Sigmoid colon (tissue), 7 donors: ENCODE data around the gene XYLT1. TPM values are rescaled to one million over a fixed set of nuclear protein-coding genes. Genes with fewer than 3 reads are reported as not detected.

Experiments used
- DNase-seq: peaks from one replicate; pipeline ENCODE4 v3.0.0-alpha.2; 2019
- H3K27ac ChIP-seq, 4 donors: fragments of 200-600 bp; sonication (generic); one replicate each; pipeline ENCODE4 v1.5.1; 2016 to 2019; ENCODE audit warnings: mild to moderate bottlenecking in 1 of 4
- H3K27me3 ChIP-seq, 3 donors: fragments of 200-600 bp; sonication (generic); one replicate each; pipeline ENCODE4 v1.5.1; 2019; ENCODE audit warnings: mild to moderate bottlenecking in 1 of 3
- H3K36me3 ChIP-seq, 4 donors: fragments of 200-600 bp; sonication (generic); one replicate each; pipeline ENCODE4 v1.5.1; 2016 to 2019
- H3K4me1 ChIP-seq, 4 donors: fragments of 200-600 bp; sonication (generic); one replicate each; pipeline ENCODE4 v1.5.1; 2017 to 2019
- H3K4me3 ChIP-seq, 4 donors: fragments of 200-600 bp; sonication (generic); one replicate each; pipeline ENCODE4 v1.5.1; 2017 to 2019; ENCODE audit warnings: mild to moderate bottlenecking in 2 of 4, moderate library complexity in 1 of 4
- H3K9me3 ChIP-seq, 4 donors: fragments of 200-600 bp in 3 of 4; sonication (generic) in 3 of 4; one replicate each; pipeline versions ENCODE4 v1.5.1 to v1.6.1; 2013 to 2019
- EP300 ChIP-seq, 4 donors: sonication (generic); formaldehyde crosslinking; IDR thresholded peaks; one replicate each; pipeline ENCODE4 v1.6.1; 2017; ENCODE audit warnings: antibody characterized with exemption in 4 of 4
- POLR2A ChIP-seq, 2 donors: fragments of 450-650 bp; IDR thresholded peaks; one replicate each; pipeline ENCODE4 v1.6.1; 2016; ENCODE audit warnings: antibody characterized with exemption in 2 of 2, mild to moderate bottlenecking in 2 of 2, moderate library complexity in 2 of 2
- POLR2AphosphoS5 ChIP-seq, 4 donors: sonication (generic); formaldehyde crosslinking; IDR thresholded peaks; one replicate each; pipeline ENCODE4 v1.6.1; 2017; ENCODE audit warnings: antibody characterized with exemption in 4 of 4
- WGBS, 2 donors: extraction: QIAGEN DNeasy Blood & Tissue Kit; methylation state at CpG; one replicate each; pipeline ENCODE4 v1.1.7; 2013; 5-methylcytosine and 5-hydroxymethylcytosine counted together
- intact Hi-C: fragments of 100-400 bp; cut with DNase I; formaldehyde crosslinking; loops from one replicate; pipeline ENCODE4 v1.15.1; 2023
- polyA plus RNA-seq, 3 donors: library from polyadenylated mRNA; stranded (reverse); fragments of 200-250 nt; gene quantifications; one replicate each; pipeline ENCODE4 v1.2.3, GENCODE V29; 2013
- total RNA-seq, 4 donors: library from RNA; depleted of rRNA; stranded (reverse); fragments of >200 nt; gene quantifications; one replicate each; pipeline ENCODE4 v1.1.0, GENCODE V29; 2016
- TF ChIP-seq, protein P1 (sequence below), 4 experiments: fragments of 450-650 bp in 3 of 4; fragments of 200-600 bp in 1 of 4; IDR thresholded peaks; one replicate each; pipeline ENCODE4 v1.5.1; 2016 to 2019; ENCODE audit warnings: antibody characterized with exemption in 4 of 4, mild to moderate bottlenecking in 3 of 4, moderate library complexity in 2 of 4
- donor health status: healthy with polysubstance abuse.
- donor health status: Bipolar disorder and iron deficiency.
- donor health status: healthy.

XYLT1 gene
- total and polyA plus RNA-seq, 7 donors: 0.60 to 33.2 (median 23.0) TPM

DNA sequence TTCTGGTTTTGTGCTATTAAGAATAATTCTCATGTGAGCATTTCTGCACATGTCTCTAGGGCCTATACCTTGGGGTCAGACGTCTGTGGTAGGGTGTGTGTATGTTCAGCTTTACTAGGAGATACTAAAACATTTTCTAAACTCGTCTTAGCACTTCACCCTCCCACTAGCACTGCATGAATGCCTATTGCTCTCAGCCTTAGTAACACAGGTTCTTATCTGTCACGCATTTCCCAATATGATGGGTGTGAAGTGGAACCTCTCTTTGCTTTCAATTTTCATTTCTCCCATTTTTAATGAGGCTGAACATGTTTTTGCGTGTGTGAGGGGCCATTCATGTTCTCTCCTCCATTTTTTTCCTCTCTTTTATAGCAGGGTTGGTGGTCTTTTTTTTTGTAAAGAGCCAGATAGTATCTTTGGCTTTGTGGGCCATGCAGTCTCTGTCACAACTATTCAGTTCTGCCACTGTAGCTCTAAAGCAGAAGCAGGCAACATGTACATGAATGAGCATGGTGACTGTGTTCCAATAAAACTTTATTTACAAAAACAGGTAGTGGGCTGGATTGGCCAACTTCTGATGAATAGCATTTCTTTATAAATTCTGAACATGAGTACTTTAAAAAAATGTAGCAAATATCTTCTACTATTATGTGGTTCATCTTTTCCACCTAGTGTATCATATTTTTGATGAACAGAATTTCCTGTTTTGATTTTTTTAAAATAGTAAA lies 354.0 kb downstream of the XYLT1 start:
- Histone ChIP-seq H3K27me3 (no peaks in the 10 kb centered on the region), H3K36me3 (peaks cover 5 to 49% (median 11%) of the 10 kb centered on the region in 4 donors), H3K4me1 (no peaks in the 10 kb centered on the region), H3K4me3 (no peak overlapping the region), H3K9me3 (no peaks in the 10 kb centered on the region), H3K27ac (no peak overlapping the region)
- WGBS, 2 donors: 93 to 94% methylated on average over 4 of the region's 4 CpGs
- intact Hi-C loops: no loop called here
- TF ChIP-seq, protein P1, sequence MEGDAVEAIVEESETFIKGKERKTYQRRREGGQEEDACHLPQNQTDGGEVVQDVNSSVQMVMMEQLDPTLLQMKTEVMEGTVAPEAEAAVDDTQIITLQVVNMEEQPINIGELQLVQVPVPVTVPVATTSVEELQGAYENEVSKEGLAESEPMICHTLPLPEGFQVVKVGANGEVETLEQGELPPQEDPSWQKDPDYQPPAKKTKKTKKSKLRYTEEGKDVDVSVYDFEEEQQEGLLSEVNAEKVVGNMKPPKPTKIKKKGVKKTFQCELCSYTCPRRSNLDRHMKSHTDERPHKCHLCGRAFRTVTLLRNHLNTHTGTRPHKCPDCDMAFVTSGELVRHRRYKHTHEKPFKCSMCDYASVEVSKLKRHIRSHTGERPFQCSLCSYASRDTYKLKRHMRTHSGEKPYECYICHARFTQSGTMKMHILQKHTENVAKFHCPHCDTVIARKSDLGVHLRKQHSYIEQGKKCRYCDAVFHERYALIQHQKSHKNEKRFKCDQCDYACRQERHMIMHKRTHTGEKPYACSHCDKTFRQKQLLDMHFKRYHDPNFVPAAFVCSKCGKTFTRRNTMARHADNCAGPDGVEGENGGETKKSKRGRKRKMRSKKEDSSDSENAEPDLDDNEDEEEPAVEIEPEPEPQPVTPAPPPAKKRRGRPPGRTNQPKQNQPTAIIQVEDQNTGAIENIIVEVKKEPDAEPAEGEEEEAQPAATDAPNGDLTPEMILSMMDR (IDR thresholded peaks at IDR 0.05): no peak
- no peak for TF ChIP-seq POLR2A (IDR thresholded peaks at IDR 0.05)
- TF ChIP-seq POLR2AphosphoS5 (IDR thresholded peaks at IDR 0.05): no peak
- no peak for TF ChIP-seq EP300 (IDR thresholded peaks at IDR 0.05)
- no peak for DNase-seq

DNA sequence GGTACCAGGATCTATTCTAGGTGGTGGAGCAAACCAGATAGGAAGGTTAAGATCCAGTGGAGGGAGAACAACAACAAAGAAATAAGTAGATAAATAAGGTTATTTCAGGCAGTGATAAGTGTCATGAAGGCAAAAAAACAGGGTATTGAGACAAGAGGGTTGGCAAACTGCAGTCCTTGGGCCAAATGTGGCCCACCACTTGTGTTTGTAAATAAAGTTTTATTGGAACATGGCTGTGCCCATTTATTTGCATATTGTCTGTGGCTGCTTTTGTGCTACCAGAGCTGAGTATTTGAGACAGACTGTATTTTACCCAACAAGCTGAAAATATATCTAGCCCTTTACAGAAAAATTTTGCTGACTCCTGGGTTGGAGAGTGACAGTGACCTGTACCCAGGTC lies 361.3 kb downstream of the XYLT1 start:
- Histone ChIP-seq H3K4me3 (no peak overlapping the region), H3K27me3 (no peaks in the 10 kb centered on the region), H3K27ac (no peak overlapping the region), H3K9me3 (no peaks in the 10 kb centered on the region), H3K4me1 (no peaks in the 10 kb centered on the region), H3K36me3 (peaks cover 4 to 35% (median 13%) of the 10 kb centered on the region in 4 donors)
- DNase-seq: no peak
- no peak for TF ChIP-seq POLR2AphosphoS5 (IDR thresholded peaks at IDR 0.05)
- no peak for TF ChIP-seq EP300 (IDR thresholded peaks at IDR 0.05)
- TF ChIP-seq, protein P1 (IDR thresholded peaks at IDR 0.05): no peak
- TF ChIP-seq POLR2A (IDR thresholded peaks at IDR 0.05): no peak
- intact Hi-C loops: no loop called here

DNA sequence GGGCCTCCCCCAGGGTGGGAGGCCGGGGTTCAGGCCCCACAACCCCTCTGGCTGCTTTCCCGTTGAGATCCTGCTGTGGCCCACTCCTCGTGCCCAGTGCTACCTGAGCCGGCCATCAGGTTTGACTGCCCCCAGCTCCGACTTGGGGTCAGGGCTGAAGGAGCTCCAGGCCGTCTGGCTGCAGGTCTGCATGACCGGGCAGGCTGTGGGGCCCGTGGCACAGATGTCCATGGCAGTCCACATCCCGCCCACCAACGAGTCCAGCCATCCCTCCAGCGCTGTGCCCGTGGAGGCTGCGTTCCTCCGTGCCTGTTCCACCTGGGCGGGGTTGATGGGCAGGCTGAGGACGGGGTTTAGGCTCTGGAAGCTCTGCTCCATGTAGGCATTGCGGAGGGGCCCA lies 362.2 kb downstream of the XYLT1 start:
- no peak for DNase-seq
- Histone ChIP-seq H3K27me3 (no peaks in the 10 kb centered on the region), H3K4me3 (no peak overlapping the region), H3K36me3 (peaks cover 4 to 27% (median 10%) of the 10 kb centered on the region in 4 donors), H3K9me3 (no peaks in the 10 kb centered on the region), H3K27ac (no peak overlapping the region), H3K4me1 (no peaks in the 10 kb centered on the region)
- 93% methylated on average over 17 of the region's 17 CpGs for WGBS, 2 donors
- TF ChIP-seq POLR2A (IDR thresholded peaks at IDR 0.05): no peak
- no peak for TF ChIP-seq EP300 (IDR thresholded peaks at IDR 0.05)
- TF ChIP-seq POLR2AphosphoS5 (IDR thresholded peaks at IDR 0.05): no peak
- TF ChIP-seq, protein P1 (IDR thresholded peaks at IDR 0.05): no peak
- intact Hi-C loops: no loop called here

DNA sequence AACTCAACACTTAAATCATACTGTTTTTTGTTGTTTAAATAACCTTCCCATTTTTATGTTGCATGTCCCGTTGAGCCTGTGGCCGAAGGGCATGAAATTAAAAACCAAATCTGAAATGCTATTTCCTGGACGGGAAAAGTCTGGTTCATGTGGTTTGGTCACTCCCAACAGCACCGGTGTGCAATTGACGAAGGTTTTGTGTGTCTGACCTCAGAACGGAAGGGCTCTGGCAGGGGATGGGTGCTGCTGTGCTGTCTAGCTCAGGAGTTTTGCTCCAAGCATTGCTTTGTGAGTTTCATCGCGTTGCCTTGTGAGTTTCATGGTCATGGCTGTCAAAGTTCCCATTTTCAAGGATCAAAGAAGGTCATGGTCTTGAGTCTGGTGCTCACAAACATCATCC lies 363.3 kb downstream of the XYLT1 start:
- intact Hi-C loops: no loop called here
- 90 to 91% methylated on average over 8 of the region's 8 CpGs for WGBS, 2 donors
- Histone ChIP-seq H3K4me3 (no peak overlapping the region), H3K36me3 (peaks cover 4 to 23% (median 10%) of the 10 kb centered on the region in 4 donors), H3K9me3 (no peaks in the 10 kb centered on the region), H3K27me3 (no peaks in the 10 kb centered on the region), H3K27ac (no peak overlapping the region), H3K4me1 (no peaks in the 10 kb centered on the region)
- no peak for TF ChIP-seq EP300 (IDR thresholded peaks at IDR 0.05)
- TF ChIP-seq POLR2A (IDR thresholded peaks at IDR 0.05): no peak
- TF ChIP-seq, protein P1 (IDR thresholded peaks at IDR 0.05): no peak
- no peak for TF ChIP-seq POLR2AphosphoS5 (IDR thresholded peaks at IDR 0.05)
- no peak for DNase-seq
